HG03521 (cell line): Measurements from ENCODE around the gene MEP1B.
"Not testable (repeated sequence)": the region's sequence is repeated elsewhere in the genome, so short reads cannot be mapped to it uniquely, and the experiment has no call there.

Experiments used
- ATAC-seq: cut with Tn5 transposase; IDR thresholded peaks from one replicate; pipeline ENCODE4 v1.9.1; 2021; ENCODE audit warnings: mild to moderate bottlenecking, moderate library complexity; ENCODE audit not compliant: unreplicated experiment

MEP1B gene

DNA sequence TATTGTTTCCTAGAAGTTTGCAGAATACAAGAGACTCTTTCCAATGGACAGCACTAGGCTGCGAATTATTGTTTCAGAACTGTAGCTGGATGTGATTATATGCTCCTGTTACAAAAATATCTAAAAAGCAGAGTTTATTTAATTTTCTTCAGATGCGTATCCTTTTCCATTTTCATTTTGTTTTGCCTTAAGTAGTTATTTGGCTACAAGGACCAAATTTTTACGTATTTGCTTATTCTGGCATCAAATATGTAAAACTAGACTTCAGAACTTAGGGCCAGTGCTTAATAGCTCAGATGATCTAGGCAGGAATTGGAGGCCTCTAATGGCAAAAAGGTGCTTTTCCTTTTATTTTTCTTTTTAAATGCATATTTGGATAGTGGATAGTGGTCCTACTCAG, 18.7 kb downstream of the MEP1B start:
- ATAC-seq: no peak

DNA sequence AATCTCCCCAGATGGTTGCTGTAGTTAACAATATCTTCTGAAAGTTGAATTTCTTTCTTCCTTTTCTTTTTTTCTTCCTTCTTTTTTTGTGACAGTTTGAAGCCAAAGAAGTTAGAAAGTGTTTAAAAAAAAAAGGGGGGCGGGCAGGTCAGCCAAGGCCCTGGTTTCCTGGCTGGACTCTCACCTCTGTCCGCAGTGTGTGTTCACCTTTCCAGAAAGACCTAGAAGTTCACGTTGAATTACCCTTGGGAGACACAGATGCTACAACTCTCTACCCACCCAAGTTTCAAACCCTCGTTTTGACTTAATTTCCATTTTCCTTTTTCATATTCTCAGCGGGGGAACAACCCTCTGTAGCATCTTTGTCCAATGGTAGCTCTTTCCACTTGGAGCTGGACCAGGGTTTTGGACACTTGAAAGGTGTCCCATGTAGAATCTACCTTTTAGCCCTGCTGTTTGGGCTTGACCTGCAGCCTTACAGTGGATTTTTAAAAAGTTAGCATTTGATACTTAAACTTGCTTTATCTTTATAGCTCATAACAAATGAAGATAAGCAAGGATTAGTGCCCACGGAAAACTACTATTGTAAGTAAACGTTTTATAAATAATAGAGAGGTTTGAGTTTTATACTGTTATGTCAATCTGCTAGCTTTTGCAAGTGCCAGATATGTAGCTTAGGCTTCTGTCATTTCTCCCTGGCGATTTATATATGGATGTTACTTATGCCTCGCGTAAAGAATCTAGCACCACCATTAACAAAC, 20.0 kb downstream of the MEP1B start:
- no peak for ATAC-seq

DNA sequence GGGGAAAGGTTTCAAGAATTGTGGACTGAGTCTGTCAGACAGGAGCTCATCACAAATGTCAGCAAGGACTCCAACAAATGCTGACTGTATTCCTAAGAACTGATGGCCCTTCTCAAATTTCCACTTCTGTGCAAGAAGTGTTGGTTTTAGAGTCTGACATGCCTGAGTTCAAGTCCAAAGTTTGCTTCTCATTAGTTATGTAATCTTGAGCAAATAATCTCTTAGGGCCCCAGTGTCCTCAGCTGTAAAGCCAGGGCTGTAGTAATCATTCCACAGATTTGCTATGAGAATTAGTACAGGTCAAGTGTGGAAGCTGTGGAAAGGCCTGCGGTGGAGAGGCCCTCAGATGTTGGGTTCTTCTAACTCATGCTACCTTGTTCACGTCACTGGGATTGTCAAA, 23.9 kb downstream of the MEP1B start:
- no peak for ATAC-seq

DNA sequence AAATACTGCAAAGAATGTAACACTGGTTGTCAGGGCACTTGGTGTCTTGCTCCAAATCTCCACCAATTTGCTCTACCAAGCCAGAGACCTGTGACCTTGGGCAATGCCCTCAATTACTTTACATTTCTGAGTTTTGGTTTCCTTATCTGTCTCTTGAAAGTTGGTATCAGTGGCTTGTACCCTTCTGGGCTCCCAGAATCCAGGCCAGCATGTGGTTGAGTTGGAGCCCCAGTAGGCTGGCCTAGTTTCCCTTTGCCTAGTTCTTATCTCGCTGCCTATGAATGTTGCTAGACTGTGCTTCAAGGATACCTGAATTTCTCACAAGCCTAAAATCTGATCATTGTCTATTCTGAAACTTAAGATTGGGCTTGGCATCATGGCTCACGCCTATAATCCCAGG, 26.6 kb downstream of the MEP1B start:
- no peak for ATAC-seq

DNA sequence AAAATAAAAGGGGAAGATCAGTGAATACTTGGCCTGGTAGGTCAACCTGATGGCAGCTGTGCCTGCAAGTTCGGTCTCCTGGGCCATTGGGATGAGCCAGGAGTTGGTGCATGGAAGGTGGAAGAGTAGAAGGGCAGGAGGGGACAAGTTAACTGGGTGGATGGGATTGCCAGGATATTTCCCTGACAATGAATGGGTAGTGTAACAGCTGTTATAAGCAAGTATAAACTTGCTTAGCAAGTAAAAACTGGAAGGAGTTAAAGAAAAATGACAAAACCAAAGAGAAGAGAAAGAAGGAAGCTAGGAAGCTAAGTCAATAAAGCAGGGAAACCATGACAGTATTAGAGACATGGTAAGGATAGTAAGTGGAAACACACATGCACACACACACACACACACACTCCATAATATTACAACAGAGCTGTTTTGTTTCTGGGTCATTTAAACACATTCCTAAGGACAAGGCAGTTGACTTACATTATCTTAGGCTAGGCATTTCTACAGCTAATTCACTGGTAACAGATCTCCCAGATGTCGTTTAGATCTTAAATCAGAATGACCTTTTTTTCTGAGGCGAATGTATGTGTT, 29.7 kb downstream of the MEP1B start:
- no peak for ATAC-seq

DNA sequence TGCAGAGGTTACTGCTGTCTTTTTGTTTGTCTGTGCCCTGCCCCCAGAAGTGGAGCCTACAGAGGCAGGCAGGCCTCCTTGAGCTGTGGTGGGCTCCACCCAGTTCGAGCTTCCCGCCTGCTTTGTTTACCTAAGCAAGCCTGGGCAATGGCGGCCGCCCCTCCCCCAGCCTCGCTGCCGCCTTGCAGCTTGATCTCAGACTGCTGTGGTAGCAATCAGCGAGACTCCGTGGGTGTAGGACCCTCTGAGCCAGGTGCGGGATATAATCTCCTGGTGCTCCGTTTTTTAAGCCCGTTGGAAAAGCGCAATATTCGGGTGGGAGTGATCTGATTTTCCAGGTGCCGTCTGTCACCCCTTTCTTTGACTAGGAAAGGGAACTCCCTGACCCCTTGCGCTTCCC, 43.5 kb downstream of the MEP1B start:
- ATAC-seq: not testable (repeated sequence)

DNA sequence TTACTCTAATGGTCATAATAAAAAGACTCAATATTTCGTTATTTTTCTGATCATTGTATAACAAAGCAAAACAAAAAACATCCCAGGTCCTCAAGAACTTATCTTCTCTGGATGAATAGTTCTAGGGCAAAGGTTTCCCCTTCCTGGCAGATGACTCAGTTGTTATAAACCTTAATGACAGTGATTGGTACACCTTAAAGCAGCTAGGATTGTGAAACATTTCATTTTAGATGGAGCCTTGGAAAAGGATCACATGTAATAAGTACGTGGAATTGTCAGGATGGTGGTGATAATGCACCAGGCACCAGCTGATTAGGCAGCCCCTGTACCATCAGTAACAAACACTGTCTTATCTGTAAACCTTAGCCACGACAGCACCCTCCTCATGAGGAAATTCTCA, 47.2 kb downstream of the MEP1B start:
- no peak for ATAC-seq

DNA sequence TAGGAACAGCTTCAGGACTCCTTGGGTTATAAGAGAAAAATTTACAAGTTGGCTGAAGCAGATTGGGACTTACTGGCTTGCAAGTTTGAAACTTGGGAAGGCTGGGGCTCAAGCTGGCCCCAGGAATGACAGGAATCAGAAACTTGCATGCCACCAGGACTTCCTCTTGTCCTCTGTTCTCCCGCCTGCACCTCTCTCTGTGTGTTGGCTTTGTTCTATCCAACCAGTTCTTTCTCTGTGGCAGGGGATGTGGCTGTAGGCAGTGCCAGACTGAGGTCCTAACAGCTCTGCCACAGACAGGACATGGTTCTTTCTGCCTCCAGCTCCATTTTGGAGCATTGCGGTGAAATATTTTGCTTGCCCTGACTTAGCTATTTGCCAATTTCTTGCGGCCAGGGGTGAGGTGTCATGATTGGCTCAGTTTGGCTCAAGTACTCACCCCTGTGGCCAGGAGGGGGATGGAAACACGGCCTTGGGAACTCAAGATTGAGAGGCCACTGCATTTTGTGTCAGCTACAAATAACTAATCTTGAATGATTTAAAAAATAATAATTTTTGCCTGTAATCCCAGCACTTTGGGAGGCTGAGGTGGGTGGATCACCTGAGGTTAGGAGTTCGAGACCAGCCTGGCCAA, 48.9 kb downstream of the MEP1B start:
- ATAC-seq: no peak

DNA sequence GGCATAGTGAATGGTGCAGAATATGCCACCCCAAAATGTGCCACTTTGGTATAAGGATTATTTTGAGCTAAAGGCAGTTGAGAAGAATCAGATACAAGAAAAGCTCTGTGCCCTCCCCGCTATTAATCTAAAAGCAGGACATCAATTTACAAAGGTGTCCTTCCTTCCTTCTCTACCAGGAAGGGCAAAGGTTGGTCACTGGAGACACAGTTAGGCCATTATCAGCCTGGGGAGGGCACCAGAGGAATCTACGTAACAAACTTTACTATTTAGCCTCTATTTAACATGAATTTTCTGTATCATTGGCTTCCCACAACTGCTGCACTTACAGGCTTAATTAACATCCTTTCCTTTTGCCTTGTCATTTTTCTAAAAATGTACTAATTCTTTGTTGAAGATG, 52.6 kb downstream of the MEP1B start:
- ATAC-seq: no peak

DNA sequence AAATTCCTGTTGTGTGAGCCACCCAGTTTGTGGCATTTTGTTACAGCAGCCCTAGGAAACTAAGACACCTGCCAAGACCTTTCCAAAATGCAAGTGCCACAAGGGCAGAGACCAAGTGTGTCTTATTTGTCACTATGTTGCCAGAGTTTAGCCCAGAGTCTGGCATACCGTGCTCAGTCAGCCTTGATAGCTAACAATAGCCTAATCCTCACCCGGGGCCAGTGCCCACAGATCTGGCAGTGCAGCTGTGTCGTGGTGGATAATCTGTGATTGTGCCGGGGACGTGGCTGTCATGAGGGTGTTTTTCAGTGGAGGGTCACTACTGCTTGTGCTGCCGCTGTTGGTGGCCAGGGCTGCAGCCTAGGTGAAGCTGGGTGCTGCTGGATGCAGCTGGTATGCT, 53.5 kb downstream of the MEP1B start:
- ATAC-seq: no peak

DNA sequence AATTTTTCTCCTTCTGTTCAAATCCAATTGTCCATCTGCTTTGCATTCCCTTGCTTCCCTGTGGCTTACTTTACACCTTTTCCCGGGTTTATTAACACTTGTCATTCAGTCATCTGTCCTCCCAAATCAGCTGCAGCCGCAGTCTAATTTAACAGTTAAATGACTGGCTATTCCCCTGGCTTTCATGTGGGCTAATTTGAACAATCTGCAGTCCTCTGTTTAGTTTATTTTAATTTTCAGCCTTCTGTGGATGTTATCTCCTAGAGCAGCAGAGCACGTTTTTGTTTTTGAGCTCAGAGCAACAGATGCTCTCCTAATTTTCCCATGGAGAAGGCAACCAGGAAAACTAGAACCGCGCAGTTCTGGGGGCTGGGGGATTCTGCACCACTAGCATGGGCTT, 55.0 kb downstream of the MEP1B start:
- no peak for ATAC-seq

DNA sequence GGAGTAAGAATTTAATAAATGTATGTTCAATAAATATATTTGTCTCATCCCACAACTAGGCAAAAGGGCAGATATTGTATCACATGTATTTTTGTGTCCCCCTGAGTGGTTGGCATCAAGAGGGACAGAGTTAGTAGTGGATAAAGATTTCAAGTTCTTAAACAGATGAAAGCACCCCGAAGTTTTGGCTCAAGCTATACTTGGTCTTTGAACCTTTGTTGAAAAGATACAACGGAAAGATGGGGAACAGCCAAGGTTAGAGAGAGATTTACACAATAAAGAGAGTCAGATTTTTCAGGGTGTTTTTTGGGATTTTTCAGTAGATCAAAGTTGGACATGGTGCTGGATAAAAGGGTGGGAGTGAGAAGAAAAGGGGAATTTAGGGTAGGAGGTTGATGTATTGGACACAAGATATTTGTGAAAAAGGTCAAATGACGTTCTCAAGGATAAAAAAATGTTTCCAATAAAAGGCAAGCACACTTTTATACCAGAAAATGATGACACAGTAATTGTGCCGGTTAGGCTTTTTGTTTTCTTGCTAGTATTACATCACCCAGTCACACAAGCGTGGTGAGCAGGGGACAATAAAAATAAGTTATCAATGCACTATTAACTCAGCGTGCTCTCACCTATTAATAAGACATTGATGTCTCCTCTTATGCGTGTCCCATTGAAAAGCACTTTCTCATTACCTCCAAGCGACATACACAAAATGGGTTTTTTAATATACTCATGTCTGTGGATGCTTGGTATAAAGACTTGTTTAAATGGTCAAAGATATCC, 59.5 kb downstream of the MEP1B start:
- no peak for ATAC-seq

DNA sequence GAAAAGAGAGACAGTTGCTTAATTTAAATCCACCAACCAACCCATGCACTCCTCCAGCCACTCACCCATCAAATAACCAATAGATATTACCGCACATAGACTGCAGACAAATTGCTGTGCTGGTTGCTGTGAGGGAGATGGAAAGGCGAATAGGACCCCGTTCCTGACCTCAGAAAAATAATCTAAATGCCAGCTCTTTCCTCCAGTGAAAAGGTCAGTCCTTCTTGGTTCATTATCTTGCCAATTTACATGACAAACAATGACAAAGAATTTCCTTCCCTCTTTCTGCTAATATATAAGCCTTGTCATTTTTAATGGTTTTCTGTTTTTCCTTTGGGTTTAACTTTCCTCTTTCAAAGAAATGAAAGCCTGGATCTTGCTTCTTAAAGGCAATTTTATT, 61.6 kb downstream of the MEP1B start:
- no peak for ATAC-seq

DNA sequence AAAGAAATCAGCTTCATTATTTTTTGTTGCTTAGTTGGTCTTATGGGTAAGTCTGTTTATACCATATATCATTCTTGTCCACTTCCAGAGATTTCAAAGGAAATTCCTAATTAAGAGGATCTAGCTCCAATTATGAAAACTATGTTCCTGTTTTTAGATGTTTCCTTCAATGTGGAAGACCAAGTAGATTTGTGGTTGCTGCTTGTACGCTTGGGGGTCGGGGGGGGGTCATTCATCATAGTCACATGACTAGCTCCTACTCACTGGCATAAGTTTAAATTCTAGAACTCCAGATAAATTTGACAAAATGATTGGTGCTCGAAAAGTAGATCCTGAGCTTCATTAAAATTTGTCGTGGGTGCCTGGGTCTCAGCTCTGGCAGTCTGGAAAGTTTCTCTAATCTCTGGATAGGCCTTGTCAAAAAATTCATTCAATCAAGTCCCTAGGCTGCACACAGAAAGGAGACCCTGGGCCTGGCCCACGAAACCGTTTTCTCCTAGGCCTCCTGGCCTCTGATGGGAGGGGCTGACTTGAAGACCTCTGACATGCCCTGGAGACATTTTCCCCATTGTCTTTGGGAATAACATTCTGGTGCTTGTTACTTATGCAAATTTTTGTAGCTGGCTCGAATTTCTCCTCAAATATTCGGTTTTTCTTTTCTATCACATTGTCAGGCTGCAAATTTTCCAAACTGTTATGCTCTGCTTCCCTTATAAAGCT, 62.5 kb downstream of the MEP1B start:
- no peak for ATAC-seq

DNA sequence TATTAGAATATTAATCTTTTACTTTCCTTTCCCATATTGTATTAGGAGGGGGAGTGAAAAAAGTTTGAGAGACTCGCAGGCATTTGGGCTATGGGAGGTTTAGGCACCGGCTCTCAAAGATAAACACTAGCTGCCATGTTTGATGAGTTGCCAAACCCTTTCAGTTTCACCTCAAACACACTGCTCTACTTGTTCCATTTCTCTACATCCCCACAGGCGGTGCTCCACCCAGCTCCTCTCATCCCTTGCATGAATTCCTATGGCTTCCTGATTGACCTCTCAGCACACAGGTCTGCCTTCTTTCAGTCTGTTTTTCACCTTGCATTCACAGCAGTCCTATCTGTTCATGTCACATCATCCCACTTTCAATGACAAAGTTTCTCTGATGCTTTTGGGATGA, 65.7 kb downstream of the MEP1B start:
- ATAC-seq: no peak

DNA sequence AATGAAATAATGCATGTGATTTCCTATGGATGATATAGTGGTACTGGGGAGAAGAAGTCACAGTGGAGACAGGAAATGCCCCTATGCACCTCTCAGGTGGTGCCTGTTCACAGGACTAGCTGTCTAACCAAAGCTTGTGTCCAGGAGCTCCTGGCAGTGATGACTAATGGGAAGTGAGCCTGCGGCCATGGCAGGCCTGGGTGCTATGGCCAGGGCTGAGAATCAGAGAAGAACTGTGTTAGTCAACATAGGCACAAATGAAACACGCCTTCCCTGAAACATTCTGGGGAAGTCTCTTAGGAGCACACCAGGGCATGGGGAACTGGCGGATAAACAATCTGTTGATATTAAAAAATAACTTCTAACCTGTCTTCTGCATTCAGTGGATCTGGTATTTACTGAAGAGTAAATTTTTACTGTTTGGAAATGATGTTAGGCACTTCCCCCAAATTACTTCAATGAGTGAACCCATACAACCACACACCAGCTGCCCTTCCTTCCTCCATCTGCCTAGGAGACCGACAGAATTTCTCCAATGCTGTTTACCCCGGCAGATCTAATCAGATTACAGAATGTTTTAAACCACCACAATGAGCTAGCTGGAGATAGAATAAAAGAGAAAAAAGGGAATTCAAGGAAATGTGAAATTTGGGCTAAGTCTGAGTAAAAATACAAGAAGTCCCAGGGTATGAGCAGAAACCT, 67.4 kb downstream of the MEP1B start:
- ATAC-seq: no peak

DNA sequence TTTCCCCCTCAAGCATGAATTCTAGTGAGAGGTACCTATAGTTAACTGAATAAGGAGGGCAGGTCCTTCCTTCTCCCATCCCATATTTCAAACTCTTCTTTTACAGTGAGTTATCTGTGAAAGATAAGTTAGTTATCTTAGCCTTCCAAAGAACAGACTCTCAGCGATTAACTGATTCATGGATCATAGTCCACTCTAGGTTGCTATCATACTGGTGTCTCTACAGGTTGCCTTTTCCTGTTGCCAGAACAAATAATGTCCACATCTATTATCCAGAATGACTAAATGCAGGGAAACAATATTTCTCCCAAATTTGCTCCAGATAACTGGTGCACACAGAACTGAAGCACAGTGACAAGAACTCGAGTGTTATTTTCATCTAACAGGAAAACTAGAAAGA, 68.3 kb downstream of the MEP1B start:
- no peak for ATAC-seq

DNA sequence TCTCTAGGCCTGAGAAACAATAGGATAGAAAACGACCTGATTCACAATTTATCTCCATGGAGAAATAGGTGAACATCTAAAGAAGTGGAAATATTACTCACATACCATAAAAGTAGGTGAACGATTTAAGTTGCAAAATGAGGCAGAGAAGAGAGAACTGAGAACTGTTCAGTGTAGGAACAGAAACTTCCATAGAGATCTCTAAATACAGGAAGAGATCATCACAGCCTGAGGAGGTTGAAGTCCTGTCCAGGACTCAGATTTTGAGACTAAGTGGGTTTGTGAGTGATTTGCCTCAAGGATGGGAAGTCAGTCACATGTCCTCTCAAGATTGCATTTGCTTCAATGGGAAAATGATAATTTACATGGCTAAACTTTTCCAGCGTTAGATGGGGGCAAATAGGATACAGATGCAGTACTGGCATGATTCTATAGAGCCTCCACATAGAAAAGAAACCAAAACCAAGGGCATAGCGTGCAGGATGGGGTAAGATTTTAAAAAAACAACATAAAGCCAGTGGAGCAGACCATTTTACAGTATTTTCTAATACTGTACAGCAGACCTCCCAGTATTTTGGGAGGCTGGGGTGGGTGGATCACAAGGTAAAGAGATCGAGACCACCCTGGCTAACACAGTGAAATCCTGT, 68.8 kb downstream of the MEP1B start:
- no peak for ATAC-seq

DNA sequence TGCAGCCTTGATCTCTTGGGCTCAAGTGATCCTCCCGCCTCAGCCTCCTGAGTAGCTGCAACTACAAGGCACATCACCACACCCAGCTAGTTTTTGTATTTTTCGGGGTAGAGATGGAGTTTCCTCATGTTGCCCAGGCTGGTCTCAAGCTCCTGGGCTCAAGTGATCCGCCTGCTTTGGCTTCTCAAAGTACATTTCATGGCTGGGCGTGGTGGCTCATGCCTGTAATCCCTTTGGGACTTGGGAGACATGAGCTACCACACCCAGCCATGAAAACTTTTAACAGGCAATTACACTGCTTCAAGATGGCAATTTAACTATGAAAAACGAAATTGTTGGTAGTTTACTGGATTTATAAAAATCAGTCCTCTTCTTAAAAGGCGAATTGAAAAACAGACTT, 69.7 kb downstream of the MEP1B start:
- ATAC-seq: no peak

DNA sequence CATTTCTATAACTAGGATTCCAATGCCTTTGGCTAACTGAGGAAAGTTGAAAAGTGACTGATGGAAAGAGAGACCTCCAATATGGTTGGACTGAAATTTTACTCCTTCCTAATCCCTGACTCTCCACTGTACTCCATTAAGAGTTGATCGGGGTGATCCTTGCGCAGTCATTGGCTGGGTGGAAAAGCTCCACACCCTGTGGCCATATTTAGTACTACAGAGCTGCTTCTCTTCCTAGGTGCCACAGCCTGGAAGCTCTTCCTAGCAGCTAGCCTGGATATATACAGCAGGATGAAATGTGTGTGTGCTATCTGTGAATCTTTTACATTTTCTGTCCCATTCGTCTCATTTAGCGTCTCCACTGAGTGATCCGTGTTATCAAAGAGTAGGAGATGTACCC, 71.2 kb downstream of the MEP1B start:
- no peak for ATAC-seq
